Stimulated activated CD8-positive, alpha-beta memory T cell treated with anti-CD3 and anti-CD28 coated beads, Interleukin-15, amount 100 ng/mL, for 1 hour (primary cell): ENCODE data around the gene SPP2.

Experiments used
- DNase-seq: peaks from one replicate; pipeline ENCODE4 v3.0.0-alpha.2; 2020; ENCODE audit warnings: low read depth

SPP2 gene

DNA sequence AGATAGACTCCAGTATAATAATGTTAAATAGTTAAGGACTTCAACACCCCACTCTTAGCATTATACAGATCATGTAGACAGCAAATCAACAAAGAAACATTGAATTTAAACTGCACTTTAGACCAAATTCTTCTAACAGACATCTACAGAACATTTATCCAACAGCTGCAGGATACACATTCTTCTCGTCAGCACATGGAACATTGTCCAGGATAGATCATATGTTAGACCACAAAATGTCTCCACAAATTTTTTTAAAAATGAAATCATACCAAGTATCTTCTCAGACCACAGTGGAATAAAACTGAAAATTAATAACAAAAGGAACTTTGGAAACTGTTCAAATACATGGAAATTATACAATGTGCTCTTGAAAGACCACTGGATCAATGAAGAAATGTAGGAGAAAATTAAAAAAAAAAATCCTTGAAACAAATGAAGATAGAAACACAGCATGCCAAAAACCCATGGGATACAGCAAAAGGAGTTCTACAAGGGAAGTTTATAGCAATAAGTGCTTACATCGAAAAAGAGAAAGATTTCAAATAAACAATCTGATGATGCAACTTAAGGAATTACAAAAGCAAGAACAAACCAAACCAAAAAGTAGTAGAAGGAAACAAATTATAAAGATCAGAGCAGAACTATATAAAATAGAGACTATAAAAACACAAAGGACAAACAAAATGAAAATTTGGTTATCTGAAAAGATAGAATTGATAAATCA, 12.3 kb upstream of the SPP2 start:
- DNase-seq: no peak

DNA sequence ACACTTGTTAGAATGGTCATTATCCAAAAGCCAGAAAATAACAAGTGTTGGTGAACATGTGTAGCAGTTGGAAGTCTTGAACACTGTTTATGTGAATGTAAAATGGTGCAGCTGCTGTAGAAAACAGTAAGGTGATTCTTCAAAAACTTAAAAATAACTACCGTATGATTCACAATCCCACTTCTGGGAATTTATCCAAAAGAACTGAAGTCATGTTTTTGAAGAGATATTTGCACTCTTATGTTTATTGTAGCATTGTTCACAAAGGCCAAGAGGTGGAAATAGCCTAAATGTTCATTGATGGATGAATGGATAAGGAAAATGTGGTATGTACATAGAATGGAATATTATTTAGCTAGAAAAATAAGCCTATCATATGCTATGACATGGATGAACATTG, 6.3 kb upstream of the SPP2 start:
- no peak for DNase-seq

DNA sequence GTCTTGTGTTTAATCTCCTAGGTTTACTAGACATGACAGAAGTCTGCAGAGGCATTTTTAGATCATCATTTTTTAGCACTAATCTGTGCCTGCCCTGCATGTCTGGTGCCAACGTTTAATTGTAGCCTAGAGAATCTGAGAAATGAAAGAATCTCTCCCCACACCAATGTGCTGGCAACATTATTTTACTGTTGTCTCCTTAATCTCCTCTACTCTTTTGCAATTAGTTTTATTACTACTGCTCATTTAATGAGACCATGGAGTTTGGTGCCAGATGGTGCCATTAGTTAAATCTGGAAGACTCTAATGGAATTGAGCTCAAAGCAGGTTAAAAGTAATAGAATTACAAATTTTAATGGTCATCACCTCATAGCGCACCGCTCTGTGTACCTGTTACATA, 4.0 kb upstream of the SPP2 start:
- no peak for DNase-seq

DNA sequence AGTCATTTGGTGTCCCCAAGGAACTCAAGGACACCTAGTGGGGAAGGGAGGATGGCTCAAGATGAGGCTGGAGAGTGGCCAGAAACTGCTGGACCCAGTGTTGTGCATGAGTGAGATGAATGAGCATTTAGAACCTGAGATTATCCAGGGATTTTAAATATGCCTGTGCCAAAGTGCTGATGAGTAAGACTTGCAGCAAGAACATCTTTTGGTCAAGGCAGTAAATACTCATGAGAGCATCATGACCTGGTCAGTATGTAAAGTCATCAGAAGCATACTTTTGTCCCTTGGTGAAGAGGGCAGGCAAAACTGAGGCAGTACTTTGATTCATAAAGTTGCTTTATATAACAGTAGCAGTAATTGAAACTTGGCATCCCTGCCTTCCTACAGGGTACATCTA, 3.1 kb upstream of the SPP2 start:
- no peak for DNase-seq

DNA sequence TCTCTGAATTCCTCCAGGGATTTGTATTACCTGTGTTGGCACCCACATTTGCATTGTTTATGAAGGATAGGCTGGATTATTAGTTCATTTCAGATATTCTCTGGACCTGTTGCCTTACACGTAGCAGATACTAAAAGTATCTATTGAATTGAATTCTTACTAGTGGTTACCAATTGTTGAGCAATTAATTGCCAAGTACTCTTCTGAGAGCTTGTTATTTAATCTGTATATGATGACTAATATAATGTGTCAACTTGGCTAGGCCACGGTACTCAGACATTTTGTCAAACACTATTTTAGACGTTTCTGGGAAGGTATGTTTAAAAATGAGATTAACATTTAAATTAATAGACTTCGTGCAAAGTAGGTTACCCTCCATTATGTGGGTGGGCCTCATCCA, 2.5 kb upstream of the SPP2 start:
- DNase-seq: no peak

DNA sequence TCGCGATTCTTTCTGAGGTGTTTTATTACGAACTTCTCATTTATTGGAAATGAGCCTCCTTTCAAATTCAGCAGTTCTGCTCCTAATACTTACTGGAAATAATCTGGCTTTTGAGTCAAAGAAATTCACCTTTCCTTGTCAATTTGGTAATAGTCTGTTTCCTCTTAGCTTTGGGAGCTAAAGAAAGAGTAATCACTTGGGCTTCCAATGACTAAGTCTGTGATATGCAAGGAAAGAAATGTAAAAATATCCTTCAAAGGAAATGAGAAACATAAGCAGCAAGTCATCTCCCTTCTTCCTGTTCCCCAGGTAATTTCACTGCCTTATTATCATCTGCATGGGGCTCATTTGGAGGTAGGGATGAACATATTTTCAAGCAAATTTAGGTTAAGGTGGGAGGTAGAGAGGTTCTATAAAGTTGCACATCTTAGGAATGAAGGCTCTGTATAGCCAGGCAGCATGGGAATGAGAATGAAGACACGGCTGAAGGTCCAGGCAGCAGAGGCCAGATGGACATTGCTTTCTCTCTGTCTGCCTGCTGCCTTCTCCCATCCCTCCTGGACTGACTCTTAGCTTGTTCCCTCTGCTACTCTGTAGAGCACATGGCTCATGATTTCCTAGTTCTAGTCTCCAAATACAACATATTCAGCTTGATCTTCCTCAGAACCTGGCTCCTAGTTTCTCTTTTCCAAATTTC, 1.0 kb downstream of the SPP2 start:
- DNase-seq: no peak

DNA sequence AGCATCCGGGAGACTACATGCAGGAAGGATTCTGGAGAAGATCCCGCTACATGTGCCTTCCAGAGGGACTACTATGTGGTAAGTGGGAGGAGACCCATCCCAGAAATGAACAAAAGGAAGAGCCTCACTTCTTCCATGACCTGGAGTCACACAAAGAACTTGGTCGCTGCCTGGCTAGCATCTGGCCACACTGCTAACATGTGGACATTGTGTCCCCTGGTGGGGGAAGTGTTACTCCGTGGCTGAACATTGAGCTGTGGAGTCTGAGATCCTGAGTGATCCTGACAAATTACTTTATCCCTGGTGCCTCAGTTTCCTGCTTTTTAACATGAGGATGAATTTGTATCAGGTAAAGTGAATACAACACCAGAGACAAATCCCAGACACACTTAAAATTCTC, 8.4 kb downstream of the SPP2 start:
- no peak for DNase-seq

DNA sequence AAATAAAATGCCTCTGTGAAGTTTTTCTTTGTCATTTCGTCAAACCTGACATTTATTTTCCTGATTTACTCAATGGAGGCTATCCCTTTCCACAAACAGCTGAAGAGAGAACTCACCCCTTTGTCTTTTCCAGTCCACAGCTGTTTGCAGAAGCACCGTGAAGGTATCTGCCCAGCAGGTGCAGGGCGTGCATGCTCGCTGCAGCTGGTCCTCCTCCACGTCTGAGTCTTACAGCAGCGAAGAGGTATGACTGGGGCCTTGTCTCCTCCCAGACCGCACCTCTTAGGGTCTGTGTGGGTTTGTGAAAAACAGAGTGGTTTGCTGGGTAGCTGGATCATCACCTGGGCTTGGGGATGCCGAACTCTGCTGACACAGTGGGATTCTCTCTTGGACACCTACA, 9.7 kb downstream of the SPP2 start:
- no peak for DNase-seq

DNA sequence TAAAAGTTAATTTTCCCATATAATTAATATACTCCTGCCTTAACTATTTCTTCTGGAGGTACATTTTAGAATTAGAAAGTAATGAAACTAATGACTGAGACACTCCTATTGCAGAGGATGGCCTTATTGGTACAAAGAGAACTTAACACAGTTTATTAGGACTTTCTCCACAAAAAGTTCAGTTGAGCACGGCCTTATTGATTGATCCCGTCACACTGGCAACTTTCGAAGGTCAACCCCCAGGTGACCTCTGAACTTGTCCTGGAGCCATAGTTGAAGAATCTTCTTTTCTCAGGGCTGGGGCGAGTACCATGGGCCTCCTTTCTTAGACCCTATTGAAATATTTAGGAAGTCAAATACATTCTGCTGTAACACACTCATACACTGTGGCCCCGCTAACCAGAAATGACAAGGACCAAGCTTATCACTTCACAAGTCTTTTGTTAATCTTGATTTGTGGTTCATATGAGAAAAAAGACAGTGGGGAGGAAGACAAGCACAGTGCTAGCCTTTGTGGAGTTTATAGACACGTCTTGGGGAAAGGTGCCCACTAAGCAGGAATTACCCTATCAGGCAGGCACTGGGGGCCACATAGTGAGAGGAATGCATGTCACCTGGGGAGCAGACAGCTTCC, 11.2 kb downstream of the SPP2 start:
- no peak for DNase-seq

DNA sequence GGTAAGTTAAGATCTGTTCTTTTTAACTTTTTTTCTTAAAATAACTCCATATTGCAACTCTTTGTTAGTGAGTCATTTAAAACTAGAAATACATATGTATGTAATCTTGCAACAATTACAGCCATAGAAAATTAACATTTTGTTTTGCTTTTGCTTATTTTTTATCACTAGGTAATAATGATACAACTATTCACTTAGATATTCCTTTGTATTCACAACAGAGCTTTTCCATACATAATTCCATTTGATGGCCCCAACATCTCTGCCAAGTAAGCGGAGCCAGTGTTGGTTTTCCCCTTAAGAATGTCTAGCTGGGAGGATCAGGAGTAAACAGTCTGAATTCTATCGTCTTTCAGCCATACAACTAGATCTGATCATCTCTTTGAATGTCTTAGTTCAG, 16.1 kb downstream of the SPP2 start:
- DNase-seq: no peak

DNA sequence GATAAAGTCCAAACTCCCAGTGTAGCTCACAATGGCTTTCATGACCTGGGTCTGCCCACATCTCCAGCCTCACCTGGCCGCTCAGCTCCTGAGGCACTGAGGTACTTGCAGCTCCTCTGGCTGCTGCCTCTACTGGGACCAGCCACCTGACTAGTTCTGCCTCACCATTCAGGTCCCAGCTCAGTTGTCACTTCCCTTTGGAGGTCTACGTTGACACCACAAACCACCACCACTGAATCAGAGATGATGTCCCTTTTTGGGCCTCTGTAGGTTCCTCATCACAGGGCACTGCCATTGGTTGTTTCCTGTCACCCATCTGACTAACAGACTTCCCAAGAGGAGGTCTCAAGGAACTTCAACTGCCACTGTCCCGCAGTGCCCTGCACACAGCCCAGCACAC, 21.2 kb downstream of the SPP2 start:
- no peak for DNase-seq

DNA sequence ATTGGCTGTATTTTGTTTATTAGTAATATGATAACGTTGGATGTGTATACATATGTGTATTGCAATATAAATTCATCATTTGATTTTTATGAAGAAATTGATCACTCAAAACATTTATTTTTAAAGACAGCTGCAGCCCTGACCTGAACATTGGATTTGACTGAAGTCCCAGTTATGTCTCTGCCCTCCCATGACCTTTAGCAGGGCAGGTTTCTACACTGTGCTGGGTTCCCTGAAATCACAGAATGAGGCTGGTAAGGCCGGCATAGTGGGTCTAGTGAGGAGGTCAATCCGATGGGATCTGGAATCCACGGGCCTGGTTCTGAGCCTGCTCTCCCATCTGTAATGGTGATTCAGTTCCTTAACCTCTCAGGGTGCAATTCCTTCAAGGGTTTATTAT, 22.0 kb downstream of the SPP2 start:
- no peak for DNase-seq

DNA sequence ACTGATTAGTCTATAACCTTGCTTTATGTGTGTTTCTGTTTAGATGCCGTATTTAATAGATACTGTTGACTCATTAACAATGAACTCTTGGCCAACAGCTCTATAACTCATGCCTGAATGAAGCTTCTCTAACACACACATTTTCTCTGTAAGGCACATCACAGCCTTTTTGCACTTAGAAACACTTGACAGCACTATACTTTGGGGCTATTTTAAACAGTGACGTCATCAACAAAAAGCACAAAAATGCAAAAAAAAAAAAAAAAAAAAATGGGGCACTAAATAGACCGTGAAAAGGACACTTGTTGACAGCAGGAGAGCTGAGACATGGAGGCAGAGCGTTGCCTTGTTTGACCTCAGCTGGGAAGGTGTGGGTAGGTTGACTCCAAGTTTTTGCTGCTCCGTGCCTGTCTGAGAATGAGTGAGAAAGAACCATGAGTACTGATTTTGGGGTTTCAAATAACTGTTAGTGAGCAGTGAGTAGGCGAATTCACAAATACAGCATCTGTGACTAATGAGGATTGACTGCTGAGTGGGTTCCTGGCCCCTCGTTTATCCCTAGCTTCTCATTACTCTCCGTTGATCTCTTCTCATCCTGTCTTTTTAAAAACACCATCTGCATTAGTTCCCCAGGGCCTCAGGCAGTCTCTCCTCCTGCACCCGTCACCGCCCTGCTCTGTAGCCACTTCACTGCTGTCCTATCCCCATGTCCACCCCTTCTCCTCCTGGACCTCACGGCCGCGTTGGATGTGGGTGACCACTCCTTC, 24.4 kb downstream of the SPP2 start:
- DNase-seq: no peak

DNA sequence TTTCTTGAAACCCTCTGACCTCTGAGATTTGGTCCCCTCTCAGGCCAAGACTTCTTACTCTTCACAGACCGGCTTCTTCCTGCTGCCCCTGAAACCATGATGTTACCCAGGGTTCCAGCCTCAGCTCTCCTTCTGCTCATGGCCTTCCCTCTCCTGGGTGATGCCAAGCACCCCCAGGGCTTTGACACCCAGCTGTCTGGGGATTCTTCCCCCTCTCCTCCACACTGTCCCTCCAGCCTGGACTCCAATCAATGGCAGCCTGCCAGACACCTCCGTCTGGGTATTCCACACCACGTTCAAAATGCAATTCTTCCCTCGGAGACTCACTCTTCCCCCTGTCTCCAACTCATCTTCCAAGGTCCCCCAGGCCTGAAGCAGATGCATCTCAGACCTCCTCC, 25.0 kb downstream of the SPP2 start:
- DNase-seq: no peak

DNA sequence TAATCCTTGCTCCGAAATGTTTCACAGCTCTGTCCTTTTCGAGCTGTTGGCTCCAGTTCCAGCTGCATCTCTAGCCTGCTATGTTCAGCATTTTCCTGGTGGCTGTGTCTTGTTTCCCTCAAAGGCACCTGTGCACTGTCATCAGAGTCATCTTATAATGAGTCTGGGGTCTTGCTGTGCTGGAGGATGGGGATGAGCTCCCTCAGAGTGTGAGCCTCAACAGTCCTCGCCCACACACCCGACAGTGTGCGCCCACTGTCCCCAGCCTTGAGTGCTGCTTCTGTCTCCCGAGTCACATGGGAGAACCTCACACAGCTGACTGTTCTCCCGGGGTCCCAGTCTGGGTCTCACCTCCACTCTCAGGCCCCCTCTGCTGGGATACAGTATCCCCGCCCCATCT, 25.4 kb downstream of the SPP2 start:
- DNase-seq: no peak

DNA sequence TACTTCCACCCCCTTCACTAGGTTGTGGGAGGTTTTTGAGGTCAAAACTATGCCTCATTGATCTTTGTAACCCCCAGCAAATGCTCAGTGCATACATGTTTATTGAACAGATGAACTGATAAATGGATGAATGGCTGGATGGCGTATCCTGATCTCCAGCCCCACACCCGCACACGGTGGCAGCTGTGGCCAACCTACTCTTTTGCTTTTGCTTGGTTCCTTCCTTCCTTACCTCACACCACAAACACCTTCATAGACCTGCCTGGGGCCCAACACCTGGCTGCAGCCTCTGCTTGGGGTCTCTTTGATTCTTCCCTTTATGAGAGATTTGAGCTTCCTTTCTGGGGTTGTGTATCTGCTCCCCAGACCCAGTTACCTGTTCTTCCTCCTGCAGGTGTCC, 25.9 kb downstream of the SPP2 start:
- DNase-seq: no peak

DNA sequence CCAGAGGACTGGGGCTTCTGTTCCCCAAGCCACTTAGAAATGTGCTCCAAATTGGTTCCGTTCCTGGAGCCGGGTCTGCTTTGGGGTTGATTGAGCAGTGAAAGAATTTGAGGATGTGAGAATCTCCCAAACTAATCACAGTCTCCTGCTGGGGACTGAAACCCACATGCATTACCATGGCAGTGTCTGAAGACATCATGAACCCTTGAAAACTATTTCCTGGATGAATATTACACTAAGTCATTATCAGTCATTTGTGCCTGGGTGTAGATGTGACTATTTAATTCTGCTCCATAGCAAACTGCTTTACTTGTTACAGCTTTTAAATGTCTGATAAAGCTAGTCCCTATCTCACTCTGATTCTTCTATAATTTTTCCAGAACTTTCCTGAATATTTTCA, 27.6 kb downstream of the SPP2 start:
- no peak for DNase-seq

DNA sequence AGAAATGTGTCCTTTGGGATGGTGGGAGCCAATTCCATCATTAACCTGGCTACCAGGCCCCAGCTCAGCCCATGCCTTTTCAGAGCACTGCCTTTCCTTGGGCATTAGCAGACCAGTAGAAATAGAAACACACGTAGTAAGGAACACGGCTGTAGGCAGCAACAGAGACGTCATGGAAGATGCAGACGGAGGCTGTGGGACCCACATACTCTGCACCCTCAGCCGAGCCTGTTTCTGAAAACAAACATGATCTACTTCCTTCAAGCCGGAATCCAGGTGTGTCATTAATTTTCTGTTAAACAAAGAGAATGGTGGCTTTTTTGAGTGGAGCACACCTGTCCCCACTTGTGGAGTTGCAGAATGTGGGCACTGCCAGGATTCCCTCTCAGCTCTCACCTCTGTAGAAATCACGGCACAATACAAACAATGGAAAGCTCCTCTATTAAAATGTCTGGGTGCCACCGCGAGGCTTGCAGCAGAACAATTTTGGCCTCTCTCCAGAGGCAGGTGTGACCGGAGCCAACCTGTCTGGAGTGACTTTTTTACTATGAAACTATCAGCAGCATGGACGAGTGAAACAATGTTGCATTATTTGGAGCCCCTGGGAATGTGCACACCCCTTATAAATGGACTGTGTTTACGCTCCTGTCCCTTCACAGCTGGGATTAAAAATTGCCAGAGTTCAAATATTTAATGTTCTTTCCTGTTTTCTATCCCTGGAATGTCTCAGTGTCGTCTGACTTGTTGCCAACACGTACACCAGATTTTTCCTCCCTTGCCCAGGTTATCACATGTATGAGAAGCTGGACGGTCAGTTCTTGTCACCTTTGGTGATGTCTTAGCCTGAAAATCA, 31.7 kb downstream of the SPP2 start:
- no peak for DNase-seq

DNA sequence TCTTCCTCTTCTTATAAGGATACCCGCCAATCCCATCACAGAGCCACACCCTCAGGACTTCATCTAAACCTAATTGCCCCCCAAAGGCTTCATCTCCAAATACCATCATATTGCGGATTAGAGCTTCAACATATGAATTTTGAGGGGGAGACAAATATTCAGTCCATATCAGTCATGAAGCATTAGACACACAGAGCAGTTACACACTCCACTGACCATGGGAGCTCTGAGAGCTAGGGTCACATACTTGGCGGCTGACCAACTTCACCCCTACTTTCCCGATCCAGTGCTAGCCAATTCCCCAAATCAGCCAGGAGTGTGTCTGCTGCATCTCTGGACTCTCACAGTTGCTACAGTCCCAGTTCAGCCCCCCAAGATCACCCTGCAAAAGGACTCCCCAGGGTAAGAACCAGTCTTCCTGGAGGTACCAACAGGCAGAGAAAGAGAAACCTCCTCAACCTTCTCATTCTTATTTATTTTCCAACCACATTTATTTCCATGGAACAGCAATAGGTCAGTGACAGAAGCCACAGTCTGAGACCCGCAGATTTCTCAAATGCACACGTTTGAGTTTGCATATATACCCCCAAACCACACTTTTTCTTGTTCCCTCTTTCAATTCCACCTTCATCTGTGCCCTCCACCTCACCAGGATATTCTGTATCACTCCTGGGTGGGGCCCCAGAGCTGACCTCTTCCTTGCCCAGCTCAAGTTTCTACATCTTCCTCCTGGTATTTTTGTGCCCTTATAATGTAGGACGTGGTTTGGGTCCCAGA, 33.3 kb downstream of the SPP2 start:
- DNase-seq: no peak

DNA sequence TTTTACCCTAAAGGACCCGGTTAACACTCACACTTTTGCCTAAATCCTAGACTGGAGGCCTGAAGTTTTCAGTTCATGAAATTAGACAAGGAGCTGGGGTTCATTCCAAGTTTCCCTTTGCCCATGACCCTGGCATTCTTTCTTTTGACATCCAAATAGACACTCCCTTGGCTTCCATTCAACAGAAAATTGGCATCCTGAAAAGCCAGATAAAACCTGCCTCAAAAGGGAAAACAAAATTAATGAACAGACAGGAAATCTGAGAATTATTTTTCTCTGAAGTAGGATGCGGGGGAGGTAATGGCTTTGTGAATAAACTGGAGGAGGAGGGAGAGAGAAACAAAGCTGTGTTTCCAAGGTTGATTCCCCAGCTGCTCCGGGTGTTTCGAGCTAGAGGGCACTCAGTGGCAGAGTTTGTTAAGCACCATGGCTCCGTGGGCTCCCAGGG, 41.0 kb downstream of the SPP2 start:
- no peak for DNase-seq

DNA sequence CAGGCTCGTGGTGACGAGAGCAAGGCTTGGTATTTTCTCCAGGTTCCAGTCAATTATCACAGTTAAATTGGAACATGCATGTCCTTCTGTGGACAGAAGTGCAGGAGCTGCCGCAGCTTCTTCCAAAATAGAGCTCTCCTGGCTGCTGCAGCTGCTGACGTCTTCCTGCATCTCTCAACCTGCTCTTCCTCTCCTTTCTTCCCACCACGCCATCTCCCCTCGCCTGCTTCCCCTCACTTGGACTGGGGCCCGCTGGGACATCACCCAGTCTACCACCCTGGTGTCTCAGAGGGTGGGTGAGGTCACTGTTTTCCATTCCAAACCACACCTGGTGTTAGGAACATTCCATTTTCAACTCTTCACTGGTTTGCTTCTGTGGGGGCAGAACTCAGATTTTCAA, 41.4 kb downstream of the SPP2 start:
- no peak for DNase-seq
